Activated CD8-positive, alpha-beta memory T cell treated with anti-CD3 and anti-CD28 coated beads, Interleukin-2, amount 50 U/mL, for 4 hours (primary cell): ENCODE results near the gene IFI44L.

Source experiments
- DNase-seq: peaks from one replicate; pipeline ENCODE4 v3.0.0-alpha.2; 2020

Gene IFI44L

DNA sequence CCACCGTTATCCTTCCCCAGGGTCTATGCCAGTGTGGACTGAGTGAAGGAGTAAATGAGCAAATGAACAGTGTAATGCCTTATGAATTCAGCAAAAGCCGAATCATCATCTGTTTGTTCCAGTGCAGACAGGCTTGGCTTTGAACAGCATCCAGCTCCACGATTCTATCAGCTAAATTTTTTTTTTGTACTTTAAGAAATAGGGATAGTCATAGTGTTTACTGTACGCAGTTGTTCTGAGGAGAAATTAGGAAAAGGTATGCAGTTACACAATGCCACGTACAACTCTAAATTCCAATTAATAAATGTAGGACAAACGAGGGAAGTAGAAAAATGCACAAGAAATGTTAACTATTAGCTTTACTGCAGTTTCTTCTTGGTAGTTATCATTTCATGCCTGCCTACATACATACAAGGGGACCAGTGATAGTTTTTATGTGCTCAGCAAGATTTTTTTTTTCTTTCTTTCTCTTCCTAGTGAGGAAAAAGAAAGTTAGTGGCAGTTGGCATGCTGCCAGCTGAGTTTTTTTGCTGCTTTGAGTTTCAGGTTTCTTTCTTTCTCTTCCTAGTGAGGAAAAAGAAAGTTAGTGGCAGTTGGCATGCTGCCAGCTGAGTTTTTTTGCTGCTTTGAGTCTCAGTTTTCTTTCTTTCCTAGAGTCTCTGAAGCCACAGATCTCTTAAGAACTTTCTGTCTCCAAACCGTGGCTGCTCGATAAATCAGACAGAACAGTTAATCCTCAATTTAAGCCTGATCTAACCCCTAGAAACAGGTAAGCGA lies at the start of gene IFI44L:
Gene IFI44L, plus strand, starts transcription at position 646 of the 777 bp plus-strand sequence. CDS start 7,468 bp downstream, outside the sequence.
- peak; percentile 61 for DNase-seq

DNA sequence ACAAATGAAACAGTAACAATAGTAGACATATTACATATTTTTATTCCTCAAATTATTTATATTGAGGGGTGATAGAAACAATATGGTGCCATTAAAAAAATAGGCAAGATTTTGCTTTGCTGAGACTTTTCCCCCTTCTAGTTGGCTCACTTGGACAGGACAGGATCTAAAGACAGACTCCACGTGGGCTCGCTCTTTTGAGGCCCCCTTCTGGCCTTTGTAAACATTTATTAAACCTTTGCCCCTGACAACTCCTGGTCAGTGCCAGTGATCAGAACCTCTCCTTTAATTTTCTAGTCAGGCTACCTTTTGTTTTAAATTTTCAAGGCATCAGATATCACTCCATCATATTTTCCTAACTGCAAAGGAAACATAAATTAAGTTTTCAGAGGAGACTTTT lies 49.7 kb upstream of the IFI44L start:
- no peak for DNase-seq

DNA sequence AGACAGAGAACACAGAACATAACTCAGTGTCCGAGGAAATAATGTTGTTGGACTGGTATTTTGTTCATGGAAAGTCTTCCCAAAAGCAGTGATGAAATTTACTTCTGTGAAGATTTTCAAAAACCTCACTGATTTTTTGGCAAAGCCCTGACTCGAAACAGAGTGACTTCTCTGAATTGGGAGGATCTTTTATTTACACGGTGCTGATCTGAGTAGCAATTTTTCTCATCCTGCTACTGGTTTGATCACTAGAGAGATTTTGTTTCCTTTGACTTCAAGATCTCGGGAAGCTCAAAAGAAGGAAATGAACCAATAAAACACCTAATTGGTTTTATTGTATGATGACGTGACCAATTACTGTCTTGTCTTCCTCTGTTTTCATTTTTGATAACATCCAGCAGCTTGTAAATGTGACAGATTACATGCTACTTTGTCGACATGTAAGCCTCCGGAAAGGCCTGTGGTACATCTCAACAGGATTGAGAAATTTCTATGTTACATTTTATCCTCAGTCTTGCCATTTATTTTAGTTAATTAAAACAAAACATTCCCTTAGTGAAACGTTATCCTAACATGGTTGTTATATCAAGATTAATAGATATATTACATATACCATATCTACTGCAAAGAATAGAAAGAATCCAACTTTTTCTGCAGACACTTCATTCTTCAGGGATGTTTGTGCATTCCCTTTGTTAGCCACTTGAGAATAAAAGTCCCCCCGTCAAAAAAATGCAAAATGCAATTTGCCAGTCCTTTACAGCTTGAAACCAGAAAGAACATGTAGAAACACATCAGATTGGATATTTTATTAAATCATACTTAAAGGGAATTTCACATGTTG lies 42.8 kb upstream of the IFI44L start:
- DNase-seq = no peak

DNA sequence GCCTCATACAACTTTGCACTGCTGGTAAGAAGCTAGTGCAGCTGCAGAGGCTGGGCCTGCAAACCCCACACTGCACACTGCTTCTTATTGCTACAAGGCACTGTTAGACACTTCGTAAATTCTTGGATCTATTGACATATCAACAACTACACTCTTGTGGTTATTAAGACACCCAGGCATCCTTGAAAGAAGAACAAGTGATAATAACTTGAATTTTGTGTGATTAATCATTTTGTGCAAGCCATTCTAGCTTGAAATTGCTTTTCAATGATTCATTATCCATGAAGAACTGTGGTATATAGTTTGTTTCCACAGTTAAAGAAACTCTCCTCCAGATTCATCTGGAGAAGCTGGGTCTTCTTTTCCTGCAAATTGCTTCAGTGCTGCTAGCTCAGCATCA lies 33.7 kb upstream of the IFI44L start:
- DNase-seq = no peak

DNA sequence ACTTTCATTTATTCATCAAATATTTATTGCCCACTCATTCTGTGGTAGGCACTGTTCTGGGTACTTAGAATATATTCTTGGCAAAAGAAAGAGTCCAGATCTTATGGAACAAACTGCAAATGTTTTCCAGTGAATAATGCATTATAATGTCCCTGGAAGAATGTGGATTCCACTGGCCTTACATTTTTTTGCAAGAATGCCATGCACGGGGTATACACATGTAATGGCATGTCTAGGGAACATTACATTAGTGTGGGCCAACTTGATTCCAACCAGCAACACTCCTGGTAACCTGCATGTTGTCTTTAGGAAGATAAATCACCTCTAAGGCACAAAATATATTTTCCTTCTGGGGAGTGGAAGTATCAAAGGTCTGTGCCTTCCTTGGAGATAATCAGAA lies 33.0 kb upstream of the IFI44L start:
- no peak for DNase-seq

DNA sequence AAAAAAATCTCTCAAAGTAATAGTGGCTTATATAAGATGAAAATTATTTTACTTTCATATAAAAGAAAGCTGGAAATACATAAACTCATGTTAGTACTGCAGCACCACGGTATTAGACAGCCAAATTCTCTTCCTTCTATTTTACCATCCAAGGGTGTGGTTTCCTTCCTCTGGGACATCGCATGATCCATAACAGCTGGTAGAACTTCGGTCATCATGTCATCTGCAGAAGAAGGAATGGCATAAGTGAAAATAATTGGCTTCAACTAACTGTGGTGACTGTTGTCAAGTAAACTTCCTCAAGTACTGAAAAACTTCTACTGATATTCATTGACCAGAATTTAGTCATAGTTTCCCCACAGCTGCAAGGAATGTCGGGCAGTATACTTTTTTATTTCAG lies 28.3 kb upstream of the IFI44L start:
- no peak for DNase-seq

DNA sequence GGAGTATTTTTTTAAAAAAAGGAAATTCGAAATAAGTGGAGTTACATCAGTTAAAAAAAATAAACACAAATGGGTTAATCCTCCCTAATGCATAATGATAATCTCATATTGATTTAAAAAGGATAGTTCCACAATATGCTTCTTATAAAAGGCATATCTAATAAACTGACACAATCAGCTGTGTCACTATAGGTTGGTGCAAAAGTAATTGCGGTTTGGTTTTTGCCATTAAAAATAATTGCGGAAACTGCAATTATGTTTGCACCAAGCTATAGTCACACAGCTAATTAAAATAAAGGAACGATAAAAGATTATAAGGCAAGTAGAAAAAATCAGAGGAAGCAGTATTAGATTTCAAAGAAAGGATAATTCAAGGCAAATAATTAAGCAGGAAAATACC lies 21.0 kb upstream of the IFI44L start:
- no peak for DNase-seq

DNA sequence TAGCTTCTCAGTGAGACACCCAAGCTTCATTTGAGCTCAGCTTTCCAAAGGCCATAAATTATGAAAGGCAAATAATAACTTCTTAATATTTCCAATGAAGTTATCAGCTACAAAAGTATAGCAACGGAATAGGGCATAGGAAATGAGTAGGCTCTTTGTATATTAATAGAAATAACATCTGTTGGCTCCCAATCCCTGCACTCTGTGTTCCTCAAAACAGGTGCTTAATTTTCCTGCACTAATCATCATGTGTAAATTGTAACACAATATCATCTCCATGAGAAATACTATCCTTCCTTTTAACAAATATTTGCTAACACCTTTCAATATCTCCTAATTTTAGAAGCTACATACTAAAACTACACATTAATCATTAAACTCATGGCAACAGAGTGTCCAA lies 19.2 kb upstream of the IFI44L start:
- no peak for DNase-seq

DNA sequence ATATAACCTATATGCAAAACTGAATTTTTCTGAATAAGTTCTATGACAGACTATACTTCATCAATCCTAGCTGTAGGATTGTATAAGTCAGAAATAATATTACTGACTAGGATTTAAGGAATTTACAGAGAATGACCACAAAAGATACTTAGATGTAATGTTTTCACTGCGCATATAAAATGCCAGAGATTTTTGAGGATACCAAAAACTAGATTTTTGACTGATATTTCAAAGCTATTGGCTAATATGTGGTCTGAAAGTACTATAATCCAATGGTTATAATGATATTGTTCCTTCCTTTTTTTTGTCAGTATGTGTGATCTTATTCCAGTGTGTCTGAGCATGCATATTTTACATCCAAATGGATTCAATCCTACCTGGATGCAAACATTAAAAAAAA lies 17.0 kb upstream of the IFI44L start:
- DNase-seq = no peak

DNA sequence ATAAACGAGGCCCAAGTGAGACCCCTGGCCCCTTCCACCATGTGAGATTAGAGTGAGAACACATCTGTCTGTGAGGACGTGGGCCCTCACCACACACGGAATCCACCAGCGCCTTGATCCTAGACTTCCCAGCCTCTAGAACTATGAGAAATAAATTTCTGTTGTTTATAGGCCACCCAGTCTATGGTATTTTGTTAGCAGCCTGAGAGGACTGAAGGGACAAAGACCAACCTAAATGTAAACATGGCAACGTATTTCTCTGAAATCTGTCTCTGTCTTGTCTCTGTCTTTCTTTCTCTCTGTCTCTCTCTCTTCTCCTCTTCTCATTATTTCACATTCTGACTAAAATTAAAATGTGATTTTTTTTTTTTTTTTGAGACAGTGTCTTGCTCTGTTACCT lies 15.6 kb upstream of the IFI44L start:
- no peak for DNase-seq

DNA sequence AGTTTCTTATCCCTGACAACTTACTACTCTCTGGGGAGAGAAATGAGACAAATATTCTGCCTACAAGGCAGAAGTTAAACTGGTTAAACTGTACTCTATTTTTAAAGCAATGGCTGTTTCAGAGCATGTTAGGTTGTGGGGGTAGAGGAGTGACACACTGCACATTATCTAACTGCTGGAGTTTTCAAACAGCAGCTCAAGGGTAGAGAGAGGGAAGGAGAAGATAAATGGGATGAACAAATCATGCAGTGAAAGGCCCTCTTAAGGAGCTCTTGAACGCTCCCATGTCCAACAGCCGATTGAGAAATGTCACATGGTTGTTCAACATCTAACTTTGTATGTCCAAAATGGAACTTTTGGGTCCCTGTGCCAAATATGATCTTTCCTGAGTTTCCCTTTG lies 14.0 kb upstream of the IFI44L start:
- DNase-seq = no peak

DNA sequence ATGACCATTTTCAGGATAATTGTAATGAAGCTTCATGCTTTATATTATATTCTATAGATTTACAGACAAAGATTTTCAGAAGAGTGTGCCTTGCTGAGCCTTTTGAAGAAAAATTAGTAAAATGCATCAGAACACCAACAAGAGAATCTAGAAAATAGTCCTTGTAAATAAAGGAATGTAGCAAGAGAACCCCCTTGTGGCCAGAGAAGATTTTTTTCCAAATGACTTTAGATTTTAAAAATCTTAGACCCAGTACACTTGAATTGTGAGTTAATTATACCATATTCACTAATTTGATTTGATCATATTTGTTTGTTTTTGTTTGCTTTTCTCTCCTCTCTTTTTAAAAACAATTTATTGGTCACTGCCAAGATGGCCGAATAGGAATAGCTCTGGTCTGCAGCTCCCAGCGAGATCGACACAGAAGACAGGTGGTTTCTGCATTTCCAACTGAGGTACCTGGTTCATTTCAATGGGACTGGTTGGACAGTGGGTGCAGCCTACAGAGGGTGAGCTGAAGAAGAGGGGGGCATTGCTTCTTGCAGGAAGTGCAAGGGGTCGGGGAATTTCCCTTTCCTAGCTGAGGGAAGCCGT lies 12.8 kb upstream of the IFI44L start:
- no peak for DNase-seq

DNA sequence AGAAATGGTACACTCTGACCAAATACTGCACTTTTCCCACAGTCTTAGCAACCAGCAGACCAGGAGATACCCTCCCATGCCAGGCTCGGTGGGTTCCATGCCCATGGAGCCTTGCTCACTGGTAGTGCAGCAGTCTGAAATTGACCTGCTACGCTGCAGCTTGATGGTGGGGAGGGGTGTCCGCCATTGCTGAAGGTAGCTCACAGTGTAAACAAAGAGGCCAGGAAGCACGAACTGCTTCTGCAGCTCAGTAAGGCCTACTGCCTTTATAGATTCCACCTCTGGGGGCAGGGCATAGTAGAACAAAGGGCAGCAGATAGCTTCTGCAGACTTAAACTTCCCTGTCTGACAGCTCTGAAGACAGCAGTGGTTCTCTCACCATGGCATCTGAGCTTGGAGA lies 12.3 kb upstream of the IFI44L start:
- no peak for DNase-seq

DNA sequence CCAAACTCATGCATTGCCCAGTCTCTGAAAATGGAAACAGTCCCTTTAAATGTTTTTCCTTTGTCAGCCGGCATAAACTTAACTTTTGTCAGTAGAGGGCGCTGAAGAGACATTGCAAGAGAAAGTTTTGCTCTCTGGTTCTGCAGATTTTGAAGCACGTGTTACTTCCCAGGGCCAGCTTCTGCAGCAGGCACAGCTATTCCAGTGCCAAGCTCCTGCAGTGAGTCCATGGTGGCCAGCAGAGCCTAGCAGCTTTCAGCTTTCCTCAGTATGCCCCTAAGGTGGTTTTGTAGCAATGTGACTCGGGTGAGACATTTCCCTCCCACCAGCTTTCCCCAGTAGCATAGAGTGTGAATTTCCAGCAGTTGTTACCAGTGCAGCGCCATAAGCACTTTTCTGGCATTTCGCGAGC lies 2.6 kb upstream of the IFI44L start:
- DNase-seq = peak; percentile 28

DNA sequence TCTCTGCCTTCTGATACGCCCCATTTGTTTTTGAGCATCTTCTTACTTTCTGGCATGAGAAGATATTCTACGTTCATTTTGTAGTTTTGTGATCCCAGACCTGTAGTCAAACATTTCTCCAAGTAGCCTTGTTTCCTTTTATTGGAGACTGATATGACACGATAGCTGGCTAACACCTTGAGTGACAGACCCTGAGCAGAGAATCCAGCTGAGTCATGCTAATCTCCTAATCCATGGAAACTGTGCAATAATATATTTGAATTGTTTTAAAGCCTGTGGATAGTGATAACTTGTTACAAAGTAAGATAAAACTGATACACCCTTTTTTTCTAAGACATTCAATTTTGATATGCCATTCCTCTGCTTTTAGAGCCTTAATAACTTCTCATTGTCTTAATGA lies 1.2 kb upstream of the IFI44L start:
- no peak for DNase-seq

DNA sequence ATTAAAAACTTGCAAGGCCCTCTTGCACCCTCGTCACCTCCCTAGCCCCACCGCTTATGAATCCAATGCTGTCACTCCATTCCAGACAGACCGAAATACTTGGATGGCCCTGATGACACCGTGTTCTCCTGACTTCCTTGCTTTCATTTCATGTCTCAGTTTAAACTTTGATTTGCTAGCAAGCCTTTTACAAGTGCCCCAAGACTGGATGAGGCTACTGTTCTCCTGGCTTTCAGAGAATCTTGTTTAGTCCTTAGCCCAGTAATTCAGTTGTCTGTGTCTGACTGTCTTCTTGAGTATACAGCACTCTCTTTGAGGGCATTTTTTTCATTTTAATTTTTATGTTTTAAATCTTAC lies 824 bp upstream of the IFI44L start:
- DNase-seq = no peak

DNA sequence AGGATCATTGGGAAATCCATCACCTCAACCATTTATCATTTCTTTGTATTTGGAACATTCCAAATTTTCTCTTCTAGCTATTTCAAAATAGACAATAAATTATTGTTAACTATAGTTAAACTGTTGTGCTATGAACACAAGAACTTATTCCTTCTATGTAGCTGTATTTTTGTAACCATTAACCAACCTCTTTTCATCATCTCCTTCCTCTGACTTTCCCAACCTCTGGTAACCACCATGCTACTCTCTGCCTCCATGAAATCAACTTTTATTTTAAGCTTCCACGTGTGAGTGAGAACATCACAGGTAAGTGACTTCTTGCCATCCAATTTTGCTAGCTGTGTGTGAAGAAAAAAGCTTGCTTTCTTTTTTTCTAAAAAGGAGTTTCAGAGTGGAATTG lies 418 bp downstream of the IFI44L start:
- no peak for DNase-seq

DNA sequence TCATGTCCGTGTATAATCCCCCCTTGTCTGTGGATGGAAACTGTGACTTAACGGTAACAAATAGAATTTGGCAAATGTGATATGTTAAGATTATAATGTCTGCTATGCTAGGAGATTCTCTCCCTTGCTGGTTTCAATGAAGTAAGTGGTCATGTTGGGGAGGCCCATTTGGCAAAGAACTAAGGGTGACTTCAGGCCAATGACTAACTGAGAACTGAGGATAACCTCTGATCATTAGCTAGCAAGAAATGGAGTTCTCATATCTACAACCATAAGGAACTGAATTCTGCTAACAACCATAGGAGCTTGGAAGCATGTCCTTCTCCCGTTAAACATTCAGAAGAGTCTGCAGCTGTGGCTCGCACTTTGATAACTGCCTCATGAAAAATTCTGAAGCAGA lies 2.3 kb downstream of the IFI44L start:
- no peak for DNase-seq

DNA sequence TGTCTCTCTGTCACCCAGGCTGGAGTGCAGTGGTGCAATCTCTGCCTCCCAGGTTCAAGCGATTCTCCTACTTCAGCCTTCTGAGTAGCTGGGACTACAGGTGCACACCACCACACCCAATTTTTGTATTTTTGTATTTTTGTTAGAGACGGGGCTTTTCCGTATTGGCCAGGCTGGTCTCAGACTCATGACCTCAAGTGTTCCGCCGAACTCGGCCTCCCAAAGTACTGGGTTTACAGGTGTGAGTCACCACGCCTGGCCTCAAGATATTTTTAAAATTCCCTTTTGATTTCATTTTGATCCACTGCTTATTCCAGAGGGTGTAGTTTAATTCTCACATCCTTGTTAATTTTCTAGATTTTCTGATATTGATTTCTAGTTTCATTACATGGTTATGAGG lies 3.8 kb downstream of the IFI44L start:
- DNase-seq = no peak

DNA sequence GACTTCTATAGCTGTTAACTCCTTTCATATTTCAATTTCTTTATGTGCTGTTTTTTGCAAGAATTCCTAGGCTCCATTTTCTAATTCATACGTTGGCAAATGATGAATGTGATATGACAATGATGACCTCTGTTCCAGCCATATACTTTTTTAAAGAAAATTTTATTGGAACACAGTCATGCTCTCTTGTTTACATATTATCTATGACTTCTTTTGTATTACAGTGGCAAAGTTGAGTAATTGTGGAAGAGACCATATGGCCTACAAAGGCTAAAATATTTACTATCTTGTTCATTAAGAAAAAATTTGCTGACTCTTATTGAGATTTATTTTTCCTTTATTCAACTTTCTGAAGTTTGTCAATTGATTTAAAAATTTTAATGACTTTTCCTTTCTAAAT lies 7.1 kb downstream of the IFI44L start:
- no peak for DNase-seq

DNA sequence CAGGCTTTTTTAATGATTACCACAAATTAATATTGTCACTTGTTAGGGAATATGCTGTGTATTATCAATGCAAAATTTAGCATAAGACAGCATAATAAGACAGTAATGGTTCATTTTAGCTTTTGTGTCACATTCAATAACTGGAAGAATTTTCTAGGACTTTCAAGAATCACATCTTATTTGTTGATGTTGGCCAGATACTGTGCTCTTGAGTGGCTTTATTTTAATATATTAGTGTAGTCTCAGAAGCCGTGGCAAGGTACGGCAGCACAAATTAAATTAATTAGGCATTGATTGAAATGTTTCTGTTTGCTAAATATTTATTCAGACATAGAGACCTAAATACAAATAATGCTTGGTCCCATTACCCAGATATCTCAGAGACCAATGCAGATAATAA lies 10.4 kb downstream of the IFI44L start:
- DNase-seq = no peak

DNA sequence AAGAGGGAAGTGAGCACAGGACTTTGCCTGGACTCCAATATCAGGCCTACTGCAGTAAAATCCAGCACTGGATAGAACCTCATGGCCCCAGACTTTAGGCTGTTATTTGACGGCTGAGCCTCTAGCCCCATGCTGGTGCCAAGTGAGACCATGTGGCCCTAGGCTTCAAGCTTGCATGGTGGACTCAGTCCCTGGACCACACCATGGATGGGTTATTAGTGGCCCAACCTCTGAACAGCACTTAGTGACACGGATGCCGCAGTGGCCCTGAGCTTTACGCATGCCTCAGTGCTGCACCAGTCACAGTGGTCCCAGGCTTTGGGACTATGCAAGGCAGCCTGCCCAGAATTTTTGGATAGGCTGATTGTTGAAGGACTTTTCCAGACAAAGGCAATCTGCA lies 13.0 kb downstream of the IFI44L start:
- DNase-seq = no peak

DNA sequence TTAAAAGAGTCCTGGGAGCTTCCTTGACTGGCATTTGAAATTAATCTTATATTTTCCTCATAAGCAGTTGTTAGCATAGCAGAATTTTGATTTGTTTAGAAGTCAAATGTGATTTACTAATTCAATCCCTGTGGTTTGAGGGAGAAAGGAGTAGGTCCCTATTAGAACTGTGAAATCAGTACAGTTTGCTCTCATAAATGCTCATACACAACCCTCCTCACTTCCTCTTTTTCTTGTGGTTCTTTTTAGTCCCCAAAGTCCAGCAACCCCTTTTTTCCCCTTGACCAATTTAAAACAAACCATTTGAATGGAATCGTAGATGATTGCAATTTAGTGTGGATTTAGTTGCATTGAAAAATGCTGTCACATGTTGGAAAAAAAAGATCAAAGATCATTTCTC lies 20.2 kb downstream of the IFI44L start:
- DNase-seq = no peak

DNA sequence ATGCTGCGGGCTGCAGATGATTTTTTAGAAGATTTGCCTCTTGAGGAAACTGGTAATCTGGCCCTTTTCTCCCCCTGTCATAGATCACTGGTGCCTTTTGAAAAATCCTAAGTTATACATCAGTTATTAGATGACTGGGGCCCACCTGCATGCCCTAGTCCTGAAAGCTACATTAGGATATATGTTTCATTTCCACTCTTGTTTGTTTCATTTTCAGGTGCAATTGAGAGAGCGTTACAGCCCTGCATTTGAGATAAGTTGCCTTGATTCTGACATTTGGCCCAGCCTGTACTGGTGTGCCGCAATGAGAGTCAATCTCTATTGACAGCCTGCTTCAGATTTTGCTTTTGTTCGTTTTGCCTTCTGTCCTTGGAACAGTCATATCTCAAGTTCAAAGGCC lies 21.3 kb downstream of the IFI44L start:
- no peak for DNase-seq
